GM23338 (cell line): ENCODE measurements around the gene SPINK8.

Source experiments
- CREB1 ChIP-seq: fragments of 250-450 bp; sonication (Bioruptor Pico); IDR thresholded peaks from 2 replicates; pipeline ENCODE4 v1.5.0; 2020; ENCODE audit warnings: low read depth, mild to moderate bottlenecking, moderate library complexity
- CTCF ChIP-seq, 2 experiments: fragments of 200-600 bp in 1 of 2; sonication (generic) in 1 of 2; conservative IDR thresholded peaks; 2 replicates each; pipeline versions ENCODE4 v1.5.1 to v1.6.1; 2016 to 2017; ENCODE audit warnings: antibody characterized with exemption in 2 of 2, low read depth in 2 of 2, mild to moderate bottlenecking in 2 of 2, moderate library complexity in 1 of 2
- EZH2 ChIP-seq: fragments of 200-600 bp; sonication (generic); IDR thresholded peaks from one replicate; pipeline ENCODE4 v1.8.0; 2017; ENCODE audit warnings: antibody characterized with exemption, mild to moderate bottlenecking, low read depth; ENCODE audit not compliant: unreplicated experiment
- POLR2AphosphoS5 ChIP-seq: IDR thresholded peaks from 2 replicates; pipeline ENCODE4 v1.6.1; 2016; ENCODE audit warnings: antibody characterized with exemption, low read depth

DNA sequence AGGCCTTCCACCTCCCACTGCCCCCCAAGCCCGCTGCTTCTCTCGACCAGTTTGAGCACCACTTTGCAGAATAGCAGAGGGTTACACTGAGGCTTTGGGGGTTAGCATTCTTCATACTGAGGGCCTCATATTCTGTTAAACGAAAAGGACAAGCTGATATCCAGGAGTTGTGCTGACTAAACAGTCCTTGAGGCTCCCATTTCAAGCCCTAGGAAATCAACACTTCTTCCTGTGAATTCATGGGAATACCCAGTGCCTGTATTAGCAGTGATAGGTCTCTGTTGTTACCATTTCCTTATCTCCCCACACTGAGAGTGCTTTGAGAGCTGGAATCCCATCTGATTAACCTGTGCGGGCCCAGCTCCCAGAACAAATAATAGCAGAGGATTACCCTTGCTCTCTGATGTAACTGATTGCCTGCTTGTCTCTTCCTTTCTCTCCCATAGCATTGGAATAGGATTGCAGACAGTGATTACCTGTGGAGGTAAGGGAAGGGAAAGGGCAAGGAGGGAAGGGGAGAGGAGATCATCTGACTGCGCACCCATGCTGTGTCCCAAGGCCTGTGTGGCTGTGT, 39.5 kb upstream of the SPINK8 start:
- TF ChIP-seq CTCF (conservative IDR thresholded peaks at IDR 0.05; ENCODE audit: low read depth in 2 of 2) (no peak), POLR2AphosphoS5 (no peak), CREB1 (CRISPR knock-in tag) (no peak), EZH2 (no peak)
